B cell (primary cell): Measurements from ENCODE around the gene PC.

Source experiments
- CTCF ChIP-seq: fragments of 200-600 bp; IDR thresholded peaks from one replicate; pipeline ENCODE4 v1.8.0; 2022; ENCODE audit warnings: antibody characterized with exemption, mild to moderate bottlenecking
- EZH2 ChIP-seq: IDR thresholded peaks from 2 replicates; pipeline ENCODE4 v1.6.1; 2012; ENCODE audit warnings: borderline replicate concordance, low read depth, mild to moderate bottlenecking, moderate library complexity, low read length; ENCODE audit not compliant: insufficient read depth, poor library complexity, severe bottlenecking

DNA sequence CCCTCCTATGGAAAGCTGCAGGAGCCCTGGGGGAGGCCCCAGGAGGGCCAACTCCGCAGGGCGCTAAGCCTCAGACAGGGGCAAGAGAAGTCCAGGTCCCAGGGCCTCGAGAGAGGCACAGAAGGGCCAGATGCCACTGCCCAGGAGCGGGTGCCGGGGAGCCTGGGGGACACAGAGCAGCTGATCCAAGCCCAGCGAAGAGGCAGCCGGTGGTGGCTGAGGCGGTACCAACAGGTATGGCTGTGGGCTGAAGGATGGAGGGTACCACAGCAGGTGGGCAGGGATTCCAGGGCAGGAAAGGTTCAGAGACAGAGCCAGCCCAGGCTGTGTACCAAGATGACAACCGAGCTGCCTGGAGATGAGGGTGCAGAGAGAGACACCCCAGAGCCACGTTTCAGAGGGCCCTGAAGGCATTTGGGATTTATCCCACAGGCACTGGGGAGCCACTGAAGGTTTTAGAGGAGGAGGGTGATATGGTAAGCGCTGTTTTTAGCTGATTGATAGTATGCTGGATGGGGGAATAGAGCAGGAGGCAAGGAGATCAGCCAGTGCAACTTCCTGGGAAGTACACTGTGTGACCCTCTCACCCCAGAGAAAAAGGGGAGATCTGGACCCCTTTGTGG is 17.3 kb upstream of the PC start:
- TF ChIP-seq CTCF (no peak), EZH2 (no peak)
